H9 (cell line): Measurements from ENCODE around the gene PTGS1. TPM values are rescaled to one million over a fixed set of nuclear protein-coding genes. Genes with fewer than 3 reads are reported as not detected.

Experiments
- DNase-seq: peaks from one replicate; pipeline ENCODE4 v3.0.0-alpha.2; 2017
- H2AFZ ChIP-seq: one replicate; pipeline ENCODE4 v1.6.1; 2013; ENCODE audit warnings: mild to moderate bottlenecking, low read length, control low read depth, moderate library complexity
- H2AK5ac ChIP-seq: 2 replicates; pipeline ENCODE4 v1.6.1; 2013; ENCODE audit warnings: low read length, control low read depth, mixed read lengths; ENCODE audit not compliant: insufficient read length
- H2BK120ac ChIP-seq: one replicate; pipeline ENCODE4 v1.6.1; 2013; ENCODE audit warnings: low read depth, mild to moderate bottlenecking, low read length, control low read depth, inconsistent platforms; ENCODE audit not compliant: poor library complexity, severe bottlenecking
- H2BK12ac ChIP-seq: 2 replicates; pipeline ENCODE4 v1.6.1; 2013; ENCODE audit warnings: low read length, control low read depth, mixed read lengths, low read depth; ENCODE audit not compliant: insufficient read length
- H2BK15ac ChIP-seq: 2 replicates; pipeline ENCODE4 v1.6.1; 2013; ENCODE audit warnings: low read depth, low read length, control low read depth
- H2BK20ac ChIP-seq: one replicate; pipeline ENCODE4 v1.6.1; 2013; ENCODE audit warnings: low read depth, mild to moderate bottlenecking, low read length, control low read depth, inconsistent platforms; ENCODE audit not compliant: poor library complexity, severe bottlenecking
- H2BK5ac ChIP-seq: 2 replicates; pipeline ENCODE4 v1.6.1; 2013; ENCODE audit warnings: low read length, control low read depth, mixed read lengths; ENCODE audit not compliant: insufficient read length
- H3K14ac ChIP-seq: 2 replicates; pipeline ENCODE4 v1.6.1; 2013; ENCODE audit warnings: low read length, control low read depth; ENCODE audit not compliant: insufficient read depth
- H3K18ac ChIP-seq: 2 replicates; pipeline ENCODE4 v1.6.1; 2013; ENCODE audit warnings: low read depth, mild to moderate bottlenecking, mixed read lengths, low read length, control low read depth; ENCODE audit not compliant: insufficient read length
- H3K23ac ChIP-seq: 2 replicates; pipeline ENCODE4 v1.6.1; 2013; ENCODE audit warnings: low read length, control low read depth, mixed read lengths, low read depth; ENCODE audit not compliant: insufficient read length
- H3K23me2 ChIP-seq: 2 replicates; pipeline ENCODE4 v1.6.1; 2013; ENCODE audit warnings: low read depth, mild to moderate bottlenecking, mixed read lengths, low read length, control low read depth; ENCODE audit not compliant: insufficient read length, poor library complexity, severe bottlenecking
- H3K27ac ChIP-seq: 2 replicates; pipeline ENCODE4 v1.5.1; 2013; ENCODE audit warnings: low read length, control low read depth, mixed read lengths, low read depth; ENCODE audit not compliant: insufficient read length
- H3K27me3 ChIP-seq: 2 replicates; pipeline ENCODE4 v1.6.1; 2013; ENCODE audit warnings: low read length, control low read depth, inconsistent platforms; ENCODE audit not compliant: insufficient read depth
- H3K4ac ChIP-seq: 2 replicates; pipeline ENCODE4 v1.6.1; 2013; ENCODE audit warnings: low read depth, mild to moderate bottlenecking, control low read depth, inconsistent platforms, low read length, moderate library complexity
- H3K4me1 ChIP-seq: 2 replicates; pipeline ENCODE4 v1.6.1; 2013; ENCODE audit warnings: low read length, control low read depth, inconsistent platforms; ENCODE audit not compliant: insufficient read depth
- H3K4me2 ChIP-seq: 2 replicates; pipeline ENCODE4 v1.6.1; 2013; ENCODE audit warnings: low read length, control low read depth, mixed read lengths; ENCODE audit not compliant: insufficient read length, insufficient read depth
- H3K56ac ChIP-seq: 2 replicates; pipeline ENCODE4 v1.6.1; 2013; ENCODE audit warnings: low read depth, mild to moderate bottlenecking, mixed read lengths, low read length, control low read depth; ENCODE audit not compliant: insufficient read length
- H3K79me1 ChIP-seq: 2 replicates; pipeline ENCODE4 v1.6.1; 2013; ENCODE audit warnings: low read depth, mild to moderate bottlenecking, moderate library complexity, low read length, control low read depth, inconsistent platforms; ENCODE audit not compliant: insufficient read depth, poor library complexity, severe bottlenecking
- H3K79me2 ChIP-seq: 2 replicates; pipeline ENCODE4 v1.6.1; 2013; ENCODE audit warnings: low read length, control low read depth, inconsistent platforms; ENCODE audit not compliant: insufficient read depth
- H3K9ac ChIP-seq: 2 replicates; pipeline ENCODE4 v1.6.1; 2013; ENCODE audit warnings: low read length, control low read depth, mixed read lengths; ENCODE audit not compliant: insufficient read length; ENCODE audit errors: extremely low read depth
- H3K9me3 ChIP-seq: one replicate; pipeline ENCODE4 v1.6.1; 2013; ENCODE audit warnings: low read depth, low read length, inconsistent platforms; ENCODE audit not compliant: control insufficient read depth
- H3T11ph ChIP-seq: one replicate; pipeline ENCODE4 v1.6.1; 2013; ENCODE audit warnings: mild to moderate bottlenecking, low read length, control low read depth, inconsistent platforms
- H4K20me1 ChIP-seq: one replicate; pipeline ENCODE4 v1.6.1; 2013; ENCODE audit not compliant: control insufficient read depth, insufficient read length, insufficient read depth
- H4K5ac ChIP-seq: 2 replicates; pipeline ENCODE4 v1.6.1; 2013; ENCODE audit warnings: low read depth, mild to moderate bottlenecking, mixed read lengths, low read length, control low read depth; ENCODE audit not compliant: insufficient read length
- H4K8ac ChIP-seq: replicated peaks from 2 replicates; pipeline ENCODE4 v1.6.1; 2013; ENCODE audit warnings: low read length, control low read depth, mixed read lengths, low read depth; ENCODE audit not compliant: insufficient read length
- H4K91ac ChIP-seq: 2 replicates; pipeline ENCODE4 v1.6.1; 2013; ENCODE audit warnings: low read depth, mild to moderate bottlenecking, moderate library complexity, mixed read lengths, low read length, control low read depth; ENCODE audit not compliant: insufficient read length
- H3K27ac Mint-ChIP-seq, 3 experiments: 2 replicates in 2 of 3; 3 replicates in 1 of 3; pipeline ENCODE4 v1.8.0; 2020 to 2021; ENCODE audit warnings: mixed read lengths in 3 of 3, mild to moderate bottlenecking in 1 of 3, moderate library complexity in 1 of 3
- H3K27me3 Mint-ChIP-seq: 2 replicates; pipeline ENCODE4 v1.8.0; 2021; ENCODE audit warnings: low read depth, mild to moderate bottlenecking, moderate library complexity, mixed read lengths
- H3K36me3 Mint-ChIP-seq, 3 experiments: 2 replicates in 2 of 3; 3 replicates in 1 of 3; pipeline ENCODE4 v1.8.0; 2020 to 2021; ENCODE audit warnings: low read depth in 3 of 3, mixed read lengths in 3 of 3; ENCODE audit not compliant: insufficient read depth in 1 of 3
- H3K4me1 Mint-ChIP-seq, 2 experiments: 2 replicates each; pipeline ENCODE4 v1.8.0; 2020; ENCODE audit warnings: mixed read lengths in 2 of 2
- H3K4me3 Mint-ChIP-seq, 2 experiments: 2 replicates in 1 of 2; 3 replicates in 1 of 2; pipeline ENCODE4 v1.8.0; 2020 to 2021; ENCODE audit warnings: mild to moderate bottlenecking in 2 of 2, mixed read lengths in 2 of 2, moderate library complexity in 1 of 2
- H3K9me3 Mint-ChIP-seq, 2 experiments: 2 replicates in 1 of 2; 3 replicates in 1 of 2; pipeline ENCODE4 v1.8.0; 2020; ENCODE audit warnings: mild to moderate bottlenecking in 2 of 2, mixed read lengths in 2 of 2, moderate library complexity in 1 of 2
- CTCF ChIP-seq: fragments of 200-600 bp; sonication (generic); conservative IDR thresholded peaks from 3 replicates; pipeline ENCODE4 v1.8.0; 2021; ENCODE audit warnings: antibody characterized with exemption, mild to moderate bottlenecking
- WGBS: extraction: QIAGEN DNeasy Blood & Tissue Kit; methylation state at CpG from one replicate; pipeline ENCODE4 v1.1.7; 2013; ENCODE audit warnings: missing lambda C conversion rate, low lambda C conversion rate, mixed read lengths; ENCODE audit not compliant: insufficient read length; ENCODE audit errors: extremely low coverage; 5-methylcytosine and 5-hydroxymethylcytosine counted together
- total RNA-seq: library from RNA; stranded (reverse); gene quantifications from 2 replicates; pipeline ENCODE4 v1.2.1, GENCODE V29; 2021

PTGS1 gene
- total RNA-seq, 1 experiment from 2014 or later: 1.3 TPM

- peaks cover 49% of the 10 kb centered on the region for H3K27me3 Mint-ChIP-seq
- Histone ChIP-seq H3K4me2 (no peak overlapping the region), H4K91ac (no peak overlapping the region), H3K56ac (no peak overlapping the region), H3K4me1 (0 out of 2 replicates have a peak, but pooled peaks cover 4% of the 10 kb centered on the region), H2BK12ac (no peak overlapping the region), H3K27me3 (peaks cover 18% of the 10 kb centered on the region; the same call in 1 of the 2 replicates), H3K18ac (no peak overlapping the region), H3K23ac (no peak overlapping the region), H3K4ac (no peak overlapping the region), H3K27ac (no peak overlapping the region), H3K79me1 (no peaks in the 10 kb centered on the region), H2AFZ (no peak overlapping the region), H3K14ac (no peak overlapping the region), H3K23me2 (peaks cover 5% of the 10 kb centered on the region), H4K20me1 (no peaks in the 10 kb centered on the region), H2BK5ac (no peak overlapping the region), H3T11ph (no peak overlapping the region), H3K9me3 (no peaks in the 10 kb centered on the region), H2AK5ac (no peak overlapping the region), H3K79me2 (no peaks in the 10 kb centered on the region), H2BK15ac (no peak overlapping the region), H4K5ac (no peak overlapping the region), H2BK120ac (no peak overlapping the region), H4K8ac (no peak overlapping the region), H3K9ac (no peak overlapping the region), H2BK20ac (no peak overlapping the region)
- no peak overlapping the region for H3K27ac Mint-ChIP-seq
- H3K4me3 Mint-ChIP-seq: no peak overlapping the region
- no CpG with 5 or more reads among the region's 1 CpG for WGBS
- no peaks in the 10 kb centered on the region for H3K9me3 Mint-ChIP-seq
- TF ChIP-seq CTCF: no peak
- no peaks in the 10 kb centered on the region for H3K36me3 Mint-ChIP-seq
- no peak for DNase-seq
- peaks cover 12 to 28% of the 10 kb centered on the region in 2 experiments for H3K4me1 Mint-ChIP-seq
Measured at GRCh38 chr9:122368642-122369041, 2.2 kb upstream of the PTGS1 start.
